GM13976 (cell line): ENCODE measurements around the gene HAUS1.

Source experiments
- DNase-seq: peaks from one replicate; pipeline ENCODE4 v3.0.0; 2012; ENCODE audit warnings: low spot score
- in situ Hi-C: fragments of 300-500 bp; cut with MboI; formaldehyde crosslinking; loops from one replicate; pipeline ENCODE4 v1.12.0; 2022; ENCODE audit warnings: low sequenced_read_pairs, mixed read lengths, inconsistent platforms; ENCODE audit not compliant: unreplicated experiment
- TF ChIP-seq, protein P1 (sequence below): IDR thresholded peaks from 2 replicates; pipeline ENCODE4 v1.5.1; 2012; ENCODE audit warnings: borderline replicate concordance, mild to moderate bottlenecking; ENCODE audit not compliant: insufficient read depth; ENCODE audit errors: extremely low read depth, missing control alignments, control extremely low read depth

HAUS1 gene

DNA sequence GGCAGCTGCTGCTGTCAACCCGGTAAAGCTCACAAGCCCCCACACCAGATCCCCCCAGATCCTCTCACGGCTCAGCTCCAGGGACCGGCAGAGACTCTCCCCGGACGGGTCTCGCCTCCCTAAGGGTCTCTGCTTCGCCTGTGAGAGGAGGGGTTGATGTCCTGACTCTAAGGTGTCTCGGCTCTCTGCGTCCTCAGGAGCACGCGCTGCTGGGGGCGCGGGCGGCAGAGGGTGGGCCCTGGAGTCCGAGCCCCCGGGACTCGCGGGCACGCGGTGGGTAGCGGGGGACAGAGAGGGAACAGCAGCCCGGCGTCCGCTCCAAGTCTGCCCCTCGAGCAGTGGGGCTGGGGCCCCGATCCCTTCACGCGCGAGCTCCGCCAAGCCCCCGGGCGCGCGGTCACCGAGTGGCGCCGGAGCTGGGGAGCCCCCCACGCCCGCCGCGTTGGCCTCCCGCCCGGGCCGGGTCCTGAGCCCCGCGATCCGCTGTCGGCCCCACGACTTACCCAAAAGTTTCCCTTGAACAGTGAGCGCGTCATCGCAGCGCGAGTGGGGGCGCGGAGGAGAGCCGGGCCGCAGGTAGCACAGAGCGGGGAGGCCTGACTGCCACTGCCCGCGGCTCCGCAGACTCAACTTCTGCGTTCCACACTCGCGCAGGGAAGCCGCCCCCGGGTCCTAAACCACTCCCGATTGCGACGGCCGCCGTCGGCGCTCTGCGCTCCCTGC lies 32.4 kb upstream of the HAUS1 start, which contains the start of gene PSTPIP2:
Gene PSTPIP2 (minus strand): TSS at position 608 of the 723 bp plus-strand sequence. CDS start 72 bp downstream, at position 536.
- TF ChIP-seq, protein P1, sequence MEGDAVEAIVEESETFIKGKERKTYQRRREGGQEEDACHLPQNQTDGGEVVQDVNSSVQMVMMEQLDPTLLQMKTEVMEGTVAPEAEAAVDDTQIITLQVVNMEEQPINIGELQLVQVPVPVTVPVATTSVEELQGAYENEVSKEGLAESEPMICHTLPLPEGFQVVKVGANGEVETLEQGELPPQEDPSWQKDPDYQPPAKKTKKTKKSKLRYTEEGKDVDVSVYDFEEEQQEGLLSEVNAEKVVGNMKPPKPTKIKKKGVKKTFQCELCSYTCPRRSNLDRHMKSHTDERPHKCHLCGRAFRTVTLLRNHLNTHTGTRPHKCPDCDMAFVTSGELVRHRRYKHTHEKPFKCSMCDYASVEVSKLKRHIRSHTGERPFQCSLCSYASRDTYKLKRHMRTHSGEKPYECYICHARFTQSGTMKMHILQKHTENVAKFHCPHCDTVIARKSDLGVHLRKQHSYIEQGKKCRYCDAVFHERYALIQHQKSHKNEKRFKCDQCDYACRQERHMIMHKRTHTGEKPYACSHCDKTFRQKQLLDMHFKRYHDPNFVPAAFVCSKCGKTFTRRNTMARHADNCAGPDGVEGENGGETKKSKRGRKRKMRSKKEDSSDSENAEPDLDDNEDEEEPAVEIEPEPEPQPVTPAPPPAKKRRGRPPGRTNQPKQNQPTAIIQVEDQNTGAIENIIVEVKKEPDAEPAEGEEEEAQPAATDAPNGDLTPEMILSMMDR, result no peak
- DNase-seq, result peak; percentile 76
- in situ Hi-C loops, result loop anchor here (10.0 kb wide), 1 partner anchor 397 kb away; no protein-coding TSS in a partner anchor

DNA sequence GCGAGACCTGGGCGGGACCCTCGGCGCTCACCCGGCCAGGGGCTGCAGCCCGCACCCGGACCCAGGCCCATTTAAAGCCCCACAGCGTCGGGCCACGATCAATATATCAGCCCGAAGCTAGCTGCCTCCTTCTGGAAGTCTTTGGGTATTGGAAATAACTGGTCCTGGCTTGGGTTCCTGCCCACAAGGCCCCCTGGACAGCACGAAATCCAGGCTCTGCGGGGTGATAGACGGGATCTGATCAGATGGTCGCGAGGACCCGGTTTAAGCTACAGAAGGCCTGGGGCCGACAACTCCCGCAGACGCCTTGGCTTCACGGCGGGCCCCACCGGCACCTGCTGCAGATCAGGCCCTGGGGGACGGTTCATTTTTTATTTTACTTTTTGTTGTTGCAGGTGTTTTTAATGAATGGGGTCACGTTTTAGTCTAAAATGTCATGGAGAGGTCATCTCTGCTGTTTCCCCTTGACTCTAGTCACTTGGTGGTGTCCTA lies 31.8 kb upstream of the HAUS1 start:
- DNase-seq, result no peak
- in situ Hi-C loops, result loop anchor here (10.0 kb wide), 1 partner anchor 398 kb away; no protein-coding TSS in a partner anchor
- TF ChIP-seq, protein P1, result no peak

DNA sequence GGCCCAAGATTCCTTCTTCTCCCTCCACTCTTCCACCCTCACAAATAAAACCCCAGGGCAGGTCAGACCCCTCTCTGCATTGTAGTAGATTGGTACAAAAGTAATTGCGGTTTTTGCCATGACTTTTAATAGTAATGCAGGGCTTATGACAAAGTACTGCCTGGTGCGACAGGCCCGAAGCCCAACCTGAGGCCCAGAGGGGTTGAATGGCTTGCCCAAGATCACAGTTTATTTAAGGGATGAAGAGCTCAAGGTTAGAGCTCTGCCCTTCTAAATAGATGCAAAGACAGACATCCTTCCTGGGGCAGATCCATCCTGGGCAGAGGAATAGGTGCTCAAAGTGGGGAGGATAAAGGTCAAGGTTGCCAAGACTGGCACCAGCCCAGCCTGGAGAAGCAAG lies 31.2 kb upstream of the HAUS1 start:
- in situ Hi-C loops, result loop anchor here (10.0 kb wide), 1 partner anchor 398 kb away; no protein-coding TSS in a partner anchor
- no peak for DNase-seq
- TF ChIP-seq, protein P1, result no peak

DNA sequence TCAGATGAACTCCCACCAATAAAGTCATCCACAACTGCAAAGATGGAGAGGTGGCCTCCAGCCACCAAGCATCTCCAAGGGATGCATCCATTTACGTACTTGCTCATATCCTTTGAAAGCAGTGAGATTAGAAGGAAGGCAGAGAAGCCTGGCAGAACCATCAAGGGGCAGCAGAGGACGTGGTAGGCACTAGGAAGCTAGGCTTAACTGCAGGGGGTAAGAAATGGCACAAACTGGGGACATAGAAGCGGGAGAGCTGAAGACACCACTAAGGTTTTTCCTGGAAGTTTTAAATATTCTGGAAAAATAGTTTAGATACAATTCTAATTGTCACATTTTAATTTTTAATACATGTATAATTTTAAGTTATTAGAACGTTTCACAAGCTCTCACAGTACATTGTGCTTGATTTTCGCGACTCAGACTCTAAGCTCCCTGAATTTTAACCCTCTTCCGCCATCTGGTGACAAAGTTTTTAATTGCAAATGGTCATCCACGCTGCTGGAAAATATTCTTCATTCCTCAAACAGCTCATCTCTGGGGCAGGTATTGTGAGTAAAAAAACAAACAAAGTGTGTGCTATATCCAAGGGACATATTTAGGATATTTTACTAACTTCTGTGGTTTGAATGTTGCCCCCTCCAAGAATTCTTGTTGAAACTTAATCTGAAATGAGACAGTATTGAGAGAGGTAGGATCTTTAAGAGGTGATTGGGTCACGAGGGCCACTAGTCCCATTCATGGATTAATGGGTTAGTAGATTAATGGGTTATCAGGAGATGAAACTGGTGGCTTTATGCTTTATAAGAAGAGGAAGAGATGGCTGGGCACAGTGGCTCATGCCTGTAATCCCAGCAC lies 30.5 kb upstream of the HAUS1 start:
- in situ Hi-C loops, result loop anchor here (10.0 kb wide), 1 partner anchor 399 kb away; no protein-coding TSS in a partner anchor
- TF ChIP-seq, protein P1, result peak; percentile 55
- DNase-seq, result peak; percentile 66

DNA sequence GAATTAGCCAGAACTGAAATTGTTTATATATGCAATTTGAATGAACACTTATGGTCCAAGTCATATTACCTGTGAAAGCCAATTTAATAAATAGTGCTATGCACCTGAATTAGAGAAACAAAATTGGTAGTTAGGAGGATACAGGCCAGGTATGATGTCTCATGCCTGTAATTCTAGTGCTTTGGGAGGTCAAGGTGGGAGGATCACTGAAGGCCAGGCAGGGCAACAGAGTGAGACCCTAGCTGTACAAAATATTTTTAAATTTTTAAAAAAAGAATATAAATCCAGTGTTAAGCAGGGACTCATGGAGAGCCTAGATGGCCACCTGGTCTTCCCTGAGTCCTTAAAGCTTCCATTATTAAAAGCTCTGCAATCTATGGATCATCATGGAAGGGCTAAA lies 24.8 kb upstream of the HAUS1 start:
- no peak for DNase-seq
- in situ Hi-C loops, result loop anchor here (10.0 kb wide), 1 partner anchor 405 kb away; no protein-coding TSS in a partner anchor
- TF ChIP-seq, protein P1, result no peak

DNA sequence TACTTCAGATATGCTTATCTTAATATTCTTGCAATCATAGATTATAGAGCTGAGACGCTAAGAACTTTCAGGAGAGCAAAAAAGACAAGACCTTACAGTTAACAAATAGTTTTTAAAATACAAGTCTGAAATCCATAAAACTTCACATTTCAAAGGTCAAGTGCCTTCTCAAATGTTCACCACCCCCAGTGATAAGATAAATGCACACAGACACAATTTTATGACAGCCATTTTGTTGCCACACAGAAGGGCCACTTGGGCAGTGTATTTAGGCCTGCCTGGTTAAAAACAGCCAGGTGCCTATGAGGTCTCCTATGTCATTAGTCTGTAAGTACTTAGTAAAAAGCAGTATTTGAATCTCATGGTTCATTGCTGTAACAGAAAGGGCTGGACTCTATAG lies 24.0 kb upstream of the HAUS1 start:
- no peak for DNase-seq
- in situ Hi-C loops, result no loop called here
- TF ChIP-seq, protein P1, result no peak
